Spleen (tissue), 11 donors: ENCODE results near the gene INS. TPM values are rescaled to one million over a fixed set of nuclear protein-coding genes. Genes with fewer than 3 reads are reported as not detected.
A peak's percentile ranks its signal among the peaks of the same experiment; 100 is the strongest.

ENCODE experiments used
- DNase-seq: peaks from one replicate; pipeline ENCODE4 v3.0.0-alpha.2; 2020
- H3K27ac ChIP-seq, 8 donors: fragments of 200-600 bp; sonication (generic) in 7 of 8; 1 replicate in 4 of 8; 2 replicates in 4 of 8; pipeline versions ENCODE4 v1.5.0 to v1.8.0; 2016 to 2021; ENCODE audit warnings: inconsistent platforms in 4 of 8, mild to moderate bottlenecking in 4 of 8, moderate library complexity in 1 of 8
- H3K27me3 ChIP-seq, 7 donors: fragments of 200-600 bp; sonication (generic) in 6 of 7; replicated peaks in 1 of 7; 1 replicate in 4 of 7; 2 replicates in 3 of 7; pipeline versions ENCODE4 v1.5.0 to v1.8.0; 2016 to 2021; ENCODE audit warnings: inconsistent platforms in 3 of 7, mild to moderate bottlenecking in 1 of 7
- H3K36me3 ChIP-seq, 6 donors: fragments of 200-600 bp; sonication (generic) in 5 of 6; 1 replicate in 4 of 6; 2 replicates in 2 of 6; pipeline versions ENCODE4 v1.5.0 to v1.8.0; 2016 to 2021; ENCODE audit warnings: inconsistent platforms in 2 of 6
- H3K4me1 ChIP-seq, 6 donors: fragments of 200-600 bp; sonication (generic) in 5 of 6; 1 replicate in 3 of 6; 2 replicates in 3 of 6; pipeline versions ENCODE4 v1.5.0 to v1.8.0; 2016 to 2021; ENCODE audit warnings: inconsistent platforms in 3 of 6
- H3K4me3 ChIP-seq, 8 donors: fragments of 200-600 bp; sonication (generic) in 7 of 8; 1 replicate in 4 of 8; 2 replicates in 4 of 8; pipeline versions ENCODE4 v1.5.0 to v1.8.0; 2016 to 2021; ENCODE audit warnings: inconsistent platforms in 4 of 8, mild to moderate bottlenecking in 4 of 8, moderate library complexity in 2 of 8
- H3K9me3 ChIP-seq, 8 donors: fragments of 200-600 bp; sonication (generic) in 7 of 8; 1 replicate in 4 of 8; 2 replicates in 4 of 8; pipeline versions ENCODE4 v1.5.0 to v1.8.0; 2016 to 2021; ENCODE audit warnings: inconsistent platforms in 4 of 8
- POLR2A ChIP-seq, 3 donors: fragments of 450-650 bp; IDR thresholded peaks; one replicate each; pipeline ENCODE4 v1.5.1; 2017; ENCODE audit warnings: antibody characterized with exemption in 3 of 3, mild to moderate bottlenecking in 1 of 3
- POLR2AphosphoS5 ChIP-seq, 3 donors: sonication (generic); formaldehyde crosslinking; IDR thresholded peaks; one replicate each; pipeline ENCODE4 v1.5.1; 2017; ENCODE audit warnings: antibody characterized with exemption in 3 of 3
- WGBS, 5 donors: extraction: QIAGEN DNeasy Blood & Tissue Kit in 3 of 5; methylation state at CpG; one replicate each; pipeline versions ENCODE4 v1.1.5 to v1.1.7; 2013 to 2018; 5-methylcytosine and 5-hydroxymethylcytosine counted together
- intact Hi-C: fragments of 100-400 bp; cut with DNase I; formaldehyde crosslinking; loops from one replicate; pipeline ENCODE4 v1.15.0; 2023; ENCODE audit warnings: low total_unique reads
- polyA plus RNA-seq, 3 donors: library from polyadenylated mRNA; stranded (reverse); fragments of 200-250 nt; gene quantifications; one replicate each; pipeline ENCODE4 v1.2.1, GENCODE V29; 2013
- total RNA-seq, 7 donors: library from RNA; depleted of rRNA in 3 of 7; stranded (reverse); fragments of >200 nt in 3 of 7; fragmentation: NEBNext Ultra II Directional in 4 of 7; extraction: Animal tissue kit (Norgen Biotek cat#: 25700) in 4 of 7; gene quantifications; one replicate each; pipeline versions ENCODE4 v1.1.0 to v1.2.1, GENCODE V29; 2016 to 2021
- TF ChIP-seq, protein P1 (sequence below), 11 experiments: fragments of 200-600 bp in 7 of 11; fragments of 450-650 bp in 4 of 11; sonication (generic) in 4 of 11; IDR thresholded peaks in 8 of 11; conservative IDR thresholded peaks in 3 of 11; 1 replicate in 7 of 11; 2 replicates in 4 of 11; pipeline versions ENCODE4 v1.4.0 to v1.8.0; 2016 to 2021; ENCODE audit warnings: antibody characterized with exemption in 11 of 11, inconsistent platforms in 4 of 11, mild to moderate bottlenecking in 1 of 11
- donor health status: healthy with polysubstance abuse.
- donor health status: DM: no; HTN: no; CAD: no; lungs with moderate emphysema.
- donor health status: DM: no; HTN: no; CAD: no.
- donor health status: Bipolar disorder and iron deficiency.
- donor health status: healthy.
- donor health status: DM: no; HTN: no; CAD: no.
- donor health status: DM: yes; HTN: yes; CAD: no.

INS gene
- total and polyA plus RNA-seq, 10 donors, result 1.3 to 2.4 (median 1.5) TPM; not detected in 5

DNA sequence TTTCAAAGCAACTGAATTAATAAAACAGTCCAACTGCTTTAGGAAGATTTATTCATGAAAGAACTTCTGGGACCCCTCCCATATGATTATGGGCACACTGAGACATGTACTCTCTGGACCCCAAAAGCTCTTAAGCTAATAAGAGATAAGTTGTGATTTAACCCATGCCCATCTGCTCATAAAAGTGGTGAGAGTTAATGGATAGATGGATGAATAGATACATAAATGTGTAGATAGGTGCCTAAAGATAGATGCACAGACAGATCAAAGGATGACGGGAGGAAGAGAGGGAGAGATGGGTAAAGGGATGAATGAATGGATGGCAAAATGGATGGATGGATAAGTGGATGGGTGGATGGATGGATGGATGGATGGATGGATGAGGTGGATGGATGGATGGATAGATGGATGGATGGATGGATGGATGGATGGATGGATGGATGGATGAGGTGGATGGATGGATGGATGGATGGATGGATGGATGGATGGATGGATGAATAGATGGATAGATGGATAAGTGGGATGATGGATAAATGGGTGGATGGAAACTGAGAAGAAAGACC lies 40.0 kb upstream of the INS start:
- H3K27me3 ChIP-seq, result peaks cover 0 to 5% (median 0%) of the 10 kb centered on the region in 7 donors
- no peak overlapping the region for H3K4me3 ChIP-seq
- TF ChIP-seq, protein P1, sequence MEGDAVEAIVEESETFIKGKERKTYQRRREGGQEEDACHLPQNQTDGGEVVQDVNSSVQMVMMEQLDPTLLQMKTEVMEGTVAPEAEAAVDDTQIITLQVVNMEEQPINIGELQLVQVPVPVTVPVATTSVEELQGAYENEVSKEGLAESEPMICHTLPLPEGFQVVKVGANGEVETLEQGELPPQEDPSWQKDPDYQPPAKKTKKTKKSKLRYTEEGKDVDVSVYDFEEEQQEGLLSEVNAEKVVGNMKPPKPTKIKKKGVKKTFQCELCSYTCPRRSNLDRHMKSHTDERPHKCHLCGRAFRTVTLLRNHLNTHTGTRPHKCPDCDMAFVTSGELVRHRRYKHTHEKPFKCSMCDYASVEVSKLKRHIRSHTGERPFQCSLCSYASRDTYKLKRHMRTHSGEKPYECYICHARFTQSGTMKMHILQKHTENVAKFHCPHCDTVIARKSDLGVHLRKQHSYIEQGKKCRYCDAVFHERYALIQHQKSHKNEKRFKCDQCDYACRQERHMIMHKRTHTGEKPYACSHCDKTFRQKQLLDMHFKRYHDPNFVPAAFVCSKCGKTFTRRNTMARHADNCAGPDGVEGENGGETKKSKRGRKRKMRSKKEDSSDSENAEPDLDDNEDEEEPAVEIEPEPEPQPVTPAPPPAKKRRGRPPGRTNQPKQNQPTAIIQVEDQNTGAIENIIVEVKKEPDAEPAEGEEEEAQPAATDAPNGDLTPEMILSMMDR (IDR thresholded peaks at IDR 0.05 in 8 of 11, conservative IDR thresholded peaks at IDR 0.05 in 3 of 11), result no peak
- TF ChIP-seq POLR2AphosphoS5 (IDR thresholded peaks at IDR 0.05), result no peak
- no peak for TF ChIP-seq POLR2A (IDR thresholded peaks at IDR 0.05)
- WGBS, 5 donors, result 80 to 94% (median 86%) methylated on average over 1 of the region's 1 CpG
- DNase-seq, result no peak
- H3K9me3 ChIP-seq, result peaks cover 0 to 6% (median 0%) of the 10 kb centered on the region in 8 donors
- no peaks in the 10 kb centered on the region for H3K36me3 ChIP-seq
- H3K4me1 ChIP-seq, result peaks cover 0 to 8% (median 0%) of the 10 kb centered on the region in 6 donors
- intact Hi-C loops, result no loop called here
- no peak overlapping the region for H3K27ac ChIP-seq

DNA sequence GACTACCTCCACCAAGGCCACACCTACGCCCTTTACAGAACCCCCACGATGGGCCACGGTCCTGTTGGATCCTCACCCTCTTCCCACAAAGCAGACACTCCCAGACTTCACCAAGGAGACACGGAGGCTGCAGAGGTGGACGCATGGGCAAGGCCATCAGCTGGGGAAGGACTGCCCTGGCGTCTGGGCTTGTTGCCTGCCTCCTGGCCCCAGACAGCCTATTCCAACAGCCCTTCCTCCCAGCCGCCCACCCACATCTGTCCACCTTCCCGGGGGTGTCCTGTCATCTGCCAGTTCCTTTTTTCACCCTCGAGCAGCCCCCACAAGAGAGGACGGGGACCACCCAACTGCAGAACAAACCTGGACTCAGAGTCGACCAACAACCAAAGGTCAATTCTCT lies 39.5 kb upstream of the INS start:
- Histone ChIP-seq H3K4me1 (peaks cover 0 to 8% (median 0%) of the 10 kb centered on the region in 6 donors), H3K4me3 (no peak overlapping the region), H3K9me3 (peaks cover 0 to 6% (median 0%) of the 10 kb centered on the region in 8 donors), H3K36me3 (no peaks in the 10 kb centered on the region), H3K27ac (no peak overlapping the region), H3K27me3 (peaks cover 0 to 8% (median 2%) of the 10 kb centered on the region in 7 donors)
- peak; percentile 57 for DNase-seq
- intact Hi-C loops, result no loop called here
- WGBS, 5 donors, result 70 to 90% (median 79%) methylated on average over 11 of the region's 11 CpGs
- no peak for TF ChIP-seq POLR2AphosphoS5 (IDR thresholded peaks at IDR 0.05)

DNA sequence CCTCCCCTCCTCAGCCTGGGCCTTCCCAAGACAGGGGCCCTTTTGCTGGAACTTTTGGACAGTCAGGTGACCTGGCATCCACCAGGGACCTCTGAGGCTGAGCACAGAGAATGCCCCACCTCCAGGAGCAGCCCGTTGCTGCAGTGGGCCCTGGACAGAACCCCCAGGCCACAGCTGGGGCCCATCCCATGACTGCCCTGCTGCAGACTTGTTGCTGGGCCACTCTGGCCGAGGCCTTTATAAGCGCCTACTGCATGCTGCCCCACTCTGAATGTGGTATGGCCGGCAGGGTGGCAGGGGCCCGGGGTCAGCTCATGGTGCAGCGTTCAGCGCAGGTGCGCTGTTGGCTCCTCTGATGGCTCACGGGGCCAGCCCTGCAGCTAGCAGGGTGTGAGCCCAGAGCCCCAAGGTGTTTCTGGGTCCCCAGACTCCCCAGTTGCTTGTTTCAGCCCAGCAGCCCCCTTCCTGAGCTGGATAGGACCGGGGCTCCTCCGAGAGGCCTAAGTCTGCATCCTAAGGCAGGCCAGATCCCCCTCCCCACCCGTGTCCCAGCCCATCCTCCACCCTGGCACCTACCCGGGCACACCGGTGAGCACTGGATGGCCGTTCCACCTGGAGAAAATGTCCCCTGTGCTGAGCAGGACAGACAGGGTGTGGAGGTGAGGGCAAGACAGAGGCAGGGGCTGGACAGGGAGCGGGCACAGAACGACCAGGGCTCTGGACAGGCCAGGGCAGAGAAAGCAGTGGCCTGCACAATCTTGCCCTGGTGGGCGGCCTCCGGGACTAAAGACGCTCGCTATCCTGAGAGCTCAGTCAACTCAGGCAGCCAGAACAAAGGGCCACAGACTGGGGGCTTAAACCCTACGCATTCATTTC lies 38.7 kb upstream of the INS start:
- Histone ChIP-seq H3K36me3 (no peaks in the 10 kb centered on the region), H3K4me1 (peaks cover 0 to 15% (median 4%) of the 10 kb centered on the region in 6 donors), H3K4me3 (no peak overlapping the region), H3K27ac (no peak overlapping the region), H3K27me3 (peaks cover 0 to 16% (median 7%) of the 10 kb centered on the region in 7 donors), H3K9me3 (peaks cover 0 to 6% (median 0%) of the 10 kb centered on the region in 8 donors)
- intact Hi-C loops, result loop anchor here (5.0 kb wide), 1 partner anchor 103 kb away; the partner anchor contains the start of genes C11orf21 and TSPAN32
- TF ChIP-seq, protein P1 (IDR thresholded peaks at IDR 0.05 in 8 of 11, conservative IDR thresholded peaks at IDR 0.05 in 3 of 11), result no peak
- no peak for TF ChIP-seq POLR2A (IDR thresholded peaks at IDR 0.05)
- TF ChIP-seq POLR2AphosphoS5 (IDR thresholded peaks at IDR 0.05), result no peak
- no peak for DNase-seq
- WGBS, 5 donors, result 84 to 94% (median 90%) methylated on average over 8 to 22 of the region's 22 CpGs

DNA sequence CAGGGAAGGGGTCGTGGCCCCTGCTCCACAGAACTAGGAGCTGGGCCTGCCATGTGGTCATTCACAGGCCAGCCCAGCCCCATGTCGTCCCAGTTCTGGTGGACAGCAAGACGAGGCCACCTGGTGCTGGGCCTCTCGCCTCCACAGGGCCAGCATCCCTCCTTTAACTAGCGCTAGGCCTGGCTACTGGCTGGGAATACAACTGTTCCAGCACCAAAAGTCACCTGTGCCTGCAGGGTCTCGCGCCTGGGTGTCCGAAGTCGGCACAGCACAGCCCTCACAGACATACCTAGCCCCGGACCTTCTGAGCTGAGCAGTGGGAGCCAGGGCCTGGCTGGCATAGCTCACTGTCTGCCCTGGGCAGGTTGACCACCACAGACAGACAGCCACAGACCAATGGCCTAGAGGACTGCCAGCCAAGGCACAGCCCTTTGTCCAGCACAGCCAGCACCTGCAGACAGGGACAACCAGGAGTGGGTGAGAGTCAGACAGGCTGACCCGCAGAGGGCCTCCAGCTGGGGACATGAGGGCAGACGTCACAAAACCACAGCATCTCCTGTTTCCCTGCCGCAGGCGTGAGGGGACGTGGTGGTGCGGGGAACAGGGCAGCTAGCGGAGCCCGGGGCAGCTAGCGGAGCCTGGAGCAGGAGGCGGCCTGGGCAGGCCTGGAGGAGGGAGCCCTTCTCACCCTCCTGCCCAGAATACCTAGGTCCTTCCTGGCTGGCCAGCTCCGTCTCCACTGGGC lies 37.8 kb upstream of the INS start:
- intact Hi-C loops, result loop anchor here (5.0 kb wide), 1 partner anchor 104 kb away; the partner anchor contains the start of genes C11orf21 and TSPAN32
- no peak for DNase-seq
- Histone ChIP-seq H3K9me3 (peaks cover 0 to 6% (median 0%) of the 10 kb centered on the region in 8 donors), H3K27ac (no peak overlapping the region), H3K27me3 (peaks cover 0 to 17% (median 7%) of the 10 kb centered on the region in 7 donors), H3K4me1 (peaks cover 0 to 16% (median 4%) of the 10 kb centered on the region in 6 donors), H3K36me3 (no peaks in the 10 kb centered on the region), H3K4me3 (no peak overlapping the region)
- no peak for TF ChIP-seq POLR2A (IDR thresholded peaks at IDR 0.05)
- TF ChIP-seq, protein P1 (IDR thresholded peaks at IDR 0.05 in 8 of 11, conservative IDR thresholded peaks at IDR 0.05 in 3 of 11), result no peak
- TF ChIP-seq POLR2AphosphoS5 (IDR thresholded peaks at IDR 0.05), result no peak
- 56 to 76% (median 68%) methylated on average over 12 to 21 of the region's 21 CpGs for WGBS, 5 donors
